Thyroid gland (tissue), 4 donors: ENCODE data around the gene DOK6. TPM values are rescaled to one million over a fixed set of nuclear protein-coding genes. Genes with fewer than 3 reads are reported as not detected.
"Not testable (repeated sequence)": the region's sequence is repeated elsewhere in the genome, so short reads cannot be mapped to it uniquely, and the experiment has no call there.

Experiments used
- DNase-seq, 2 donors: peaks; one replicate each; pipeline ENCODE4 v3.0.0-alpha.2; 2019
- H3K27ac ChIP-seq, 3 donors: fragments of 200-600 bp; sonication (generic); 1 replicate in 2 of 3; 2 replicates in 1 of 3; pipeline ENCODE4 v1.5.1; 2016 to 2019; ENCODE audit warnings: mild to moderate bottlenecking in 1 of 3, moderate library complexity in 1 of 3
- H3K27me3 ChIP-seq: fragments of 200-600 bp; sonication (generic); one replicate; pipeline ENCODE4 v1.5.1; 2019
- H3K36me3 ChIP-seq, 2 donors: fragments of 200-600 bp; sonication (generic); one replicate each; pipeline ENCODE4 v1.5.1; 2016 to 2019
- H3K4me1 ChIP-seq, 2 donors: fragments of 200-600 bp; sonication (generic); one replicate each; pipeline ENCODE4 v1.5.1; 2017 to 2019
- H3K4me3 ChIP-seq, 3 donors: fragments of 200-600 bp; sonication (generic); replicated peaks in 1 of 3; 1 replicate in 2 of 3; 2 replicates in 1 of 3; pipeline ENCODE4 v1.5.1; 2016; ENCODE audit warnings: mild to moderate bottlenecking in 1 of 3
- H3K9me3 ChIP-seq: fragments of 200-600 bp; sonication (generic); one replicate; pipeline ENCODE4 v1.5.1; 2017
- CTCF ChIP-seq, 6 experiments: fragments of 200-600 bp in 3 of 6; fragments of 450-650 bp in 3 of 6; sonication (generic) in 3 of 6; IDR thresholded peaks; one replicate each; pipeline ENCODE4 v1.5.1; 2016 to 2019; ENCODE audit warnings: antibody characterized with exemption in 6 of 6, mild to moderate bottlenecking in 2 of 6, inconsistent platforms in 1 of 6, moderate library complexity in 1 of 6
- POLR2A ChIP-seq, 2 donors: fragments of 450-650 bp; IDR thresholded peaks; one replicate each; pipeline ENCODE4 v1.6.1; 2017; ENCODE audit warnings: antibody characterized with exemption in 2 of 2, mild to moderate bottlenecking in 2 of 2, moderate library complexity in 1 of 2
- WGBS, 2 donors: methylation state at CpG; one replicate each; pipeline ENCODE4 v1.1.5; 2017; 5-methylcytosine and 5-hydroxymethylcytosine counted together
- intact Hi-C: fragments of 100-400 bp; cut with DNase I; formaldehyde crosslinking; loops from one replicate; pipeline ENCODE4 v1.15.1; 2023
- total RNA-seq, 4 donors: library from RNA; depleted of rRNA; stranded (reverse); fragments of >200 nt; gene quantifications; one replicate each; pipeline ENCODE4 v1.2.3, GENCODE V29; 2016

The DOK6 gene
- total RNA-seq, 4 donors from 2014 or later = 0.94 to 3.1 (median 2.5) TPM

- TF ChIP-seq POLR2A (IDR thresholded peaks at IDR 0.05) (no peak), CTCF (IDR thresholded peaks at IDR 0.05) (no peak)
- no peaks in the 10 kb centered on the region for H3K27me3 ChIP-seq
- H3K27ac ChIP-seq = no peak overlapping the region
- no peak for DNase-seq
- no peaks in the 10 kb centered on the region for H3K9me3 ChIP-seq
- no peak overlapping the region for H3K4me3 ChIP-seq
- no peaks in the 10 kb centered on the region for H3K36me3 ChIP-seq
- intact Hi-C loops = no loop called here
- no peaks in the 10 kb centered on the region for H3K4me1 ChIP-seq
Measured at GRCh38 chr18:69655816-69656215, 255.1 kb downstream of the DOK6 start.

- H3K9me3 ChIP-seq = no peaks in the 10 kb centered on the region
- H3K4me1 ChIP-seq = no peaks in the 10 kb centered on the region
- no peak overlapping the region for H3K27ac ChIP-seq
- WGBS, 2 donors = 85 to 91% methylated on average over 4 of the region's 4 CpGs
- H3K4me3 ChIP-seq = no peak overlapping the region
- no peak for DNase-seq
- no peaks in the 10 kb centered on the region for H3K36me3 ChIP-seq
- no peak for TF ChIP-seq POLR2A (IDR thresholded peaks at IDR 0.05)
- no peak for TF ChIP-seq CTCF (IDR thresholded peaks at IDR 0.05)
- intact Hi-C loops = no loop called here
- H3K27me3 ChIP-seq = no peaks in the 10 kb centered on the region
Measured at GRCh38 chr18:69658103-69658502, 257.4 kb downstream of the DOK6 start.

GRCh38 chr18:69658685-69659084 lies 258.0 kb downstream of the DOK6 start:
- intact Hi-C loops = no loop called here
- Histone ChIP-seq H3K4me3 (no peak overlapping the region), H3K27me3 (no peaks in the 10 kb centered on the region), H3K9me3 (no peaks in the 10 kb centered on the region), H3K27ac (no peak overlapping the region), H3K36me3 (no peaks in the 10 kb centered on the region), H3K4me1 (no peaks in the 10 kb centered on the region)
- TF ChIP-seq CTCF (IDR thresholded peaks at IDR 0.05) (no peak), POLR2A (IDR thresholded peaks at IDR 0.05) (no peak)
- 44 to 60% methylated on average over 2 of the region's 2 CpGs for WGBS, 2 donors
- DNase-seq = no peak

GRCh38 chr18:69659142-69659651 lies 258.5 kb downstream of the DOK6 start:
- DNase-seq = no peak
- TF ChIP-seq POLR2A (IDR thresholded peaks at IDR 0.05) (no peak), CTCF (IDR thresholded peaks at IDR 0.05) (no peak)

GRCh38 chr18:69662090-69662489 lies 261.4 kb downstream of the DOK6 start:
- H3K27me3 ChIP-seq, H3K4me1 ChIP-seq, H3K9me3 ChIP-seq, H3K36me3 ChIP-seq, H3K4me3 ChIP-seq, intact Hi-C loops, DNase-seq, H3K27ac ChIP-seq: not testable (repeated sequence)
- 90 to 92% methylated on average over 5 of the region's 5 CpGs for WGBS, 2 donors

More at GRCh38 chr18:69659142-69659651, 258.5 kb downstream of the DOK6 start:
- no peak overlapping the region for H3K4me3 ChIP-seq
- H3K36me3 ChIP-seq = no peaks in the 10 kb centered on the region
- intact Hi-C loops = no loop called here
- H3K9me3 ChIP-seq = no peaks in the 10 kb centered on the region
- H3K27me3 ChIP-seq = no peaks in the 10 kb centered on the region
- H3K4me1 ChIP-seq = no peaks in the 10 kb centered on the region
- no peak overlapping the region for H3K27ac ChIP-seq
- 60 to 66% methylated on average over 6 of the region's 6 CpGs for WGBS, 2 donors

- intact Hi-C loops = no loop called here
- no peak for DNase-seq
- WGBS, 2 donors = 60 to 85% methylated on average over 3 of the region's 3 CpGs
- TF ChIP-seq CTCF (IDR thresholded peaks at IDR 0.05) (no peak), POLR2A (IDR thresholded peaks at IDR 0.05) (no peak)
- Histone ChIP-seq H3K4me1 (no peaks in the 10 kb centered on the region), H3K27ac (no peak overlapping the region), H3K4me3 (no peak overlapping the region), H3K36me3 (no peaks in the 10 kb centered on the region), H3K27me3 (no peaks in the 10 kb centered on the region), H3K9me3 (no peaks in the 10 kb centered on the region)
Measured at GRCh38 chr18:69664399-69664798, 263.7 kb downstream of the DOK6 start.
